Stimulated activated CD8-positive, alpha-beta memory T cell treated with anti-CD3 and anti-CD28 coated beads, Interleukin-2, amount 100 ng/mL, for 48 hours (primary cell): Measurements from ENCODE around the gene RGS18.
"Not testable (repeated sequence)": the region's sequence is repeated elsewhere in the genome, so short reads cannot be mapped to it uniquely, and the experiment has no call there.

Experiments
- DNase-seq, 2 donors: peaks; one replicate each; pipeline ENCODE4 v3.0.0-alpha.2; 2020; ENCODE audit warnings: low read depth in 2 of 2

The RGS18 gene, protein sequence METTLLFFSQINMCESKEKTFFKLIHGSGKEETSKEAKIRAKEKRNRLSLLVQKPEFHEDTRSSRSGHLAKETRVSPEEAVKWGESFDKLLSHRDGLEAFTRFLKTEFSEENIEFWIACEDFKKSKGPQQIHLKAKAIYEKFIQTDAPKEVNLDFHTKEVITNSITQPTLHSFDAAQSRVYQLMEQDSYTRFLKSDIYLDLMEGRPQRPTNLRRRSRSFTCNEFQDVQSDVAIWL

DNA sequence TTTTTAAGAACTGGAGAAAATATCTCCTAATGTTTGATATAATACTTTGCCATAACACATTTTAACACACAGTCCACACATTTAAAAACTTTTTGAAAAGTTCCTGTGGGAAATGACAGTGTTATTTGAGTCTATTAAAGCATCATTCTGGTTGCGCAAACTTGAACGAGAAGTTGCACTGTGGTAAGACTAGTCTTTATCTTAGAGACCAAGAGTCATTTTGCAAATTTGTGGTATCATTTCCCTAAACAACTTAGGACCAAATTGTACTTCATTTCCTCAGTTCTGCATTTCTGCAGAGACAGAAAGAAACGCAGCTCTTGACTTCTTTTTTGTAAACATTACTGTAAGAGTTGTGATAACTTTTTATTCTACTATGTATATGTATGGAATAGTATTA, at the start of gene RGS18:
Gene RGS18, plus strand, starts transcription at position 282 of the 400 bp plus-strand sequence. CDS start 176 bp downstream, outside the sequence.
- no peak for DNase-seq

DNA sequence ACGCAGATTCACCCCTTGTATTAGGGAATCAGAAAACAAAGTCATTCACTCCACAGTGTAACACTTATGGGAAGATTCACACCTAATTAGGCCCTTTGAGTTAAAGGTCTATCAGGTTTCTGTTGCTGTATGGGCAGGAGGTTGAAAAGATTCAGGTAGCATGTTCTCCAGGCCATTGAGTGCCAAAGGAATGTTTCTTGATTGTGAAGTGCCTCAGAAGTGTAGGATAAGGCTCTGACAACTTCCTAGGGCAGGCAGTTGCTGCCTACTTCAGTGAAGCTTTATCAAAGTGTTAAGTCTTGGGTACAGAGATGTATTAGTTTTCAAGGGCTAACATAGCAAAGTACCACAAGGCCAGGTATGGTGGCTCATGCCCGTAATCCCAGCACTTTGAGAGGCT, 48.7 kb upstream of the RGS18 start:
- no peak for DNase-seq

DNA sequence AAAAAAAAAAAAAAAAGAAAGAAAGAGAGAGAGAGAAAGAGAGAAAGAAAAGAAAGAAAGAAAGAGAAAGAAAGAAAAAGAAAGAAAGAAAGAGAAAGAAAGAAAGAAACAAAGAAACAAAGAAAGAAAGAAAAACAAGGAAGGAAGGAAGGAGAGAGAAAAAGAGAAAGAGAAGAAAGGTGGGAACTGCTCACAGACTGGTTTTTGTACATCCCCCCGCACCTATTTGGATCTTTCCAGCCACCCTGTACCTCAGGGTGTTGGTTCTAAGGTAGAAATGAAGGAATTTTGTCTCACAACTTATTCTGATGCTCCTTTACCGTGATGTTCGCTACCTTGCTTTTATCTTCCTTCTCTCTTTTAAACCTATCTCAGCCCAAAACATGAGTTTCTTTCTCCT, 43.3 kb upstream of the RGS18 start:
- no peak for DNase-seq

DNA sequence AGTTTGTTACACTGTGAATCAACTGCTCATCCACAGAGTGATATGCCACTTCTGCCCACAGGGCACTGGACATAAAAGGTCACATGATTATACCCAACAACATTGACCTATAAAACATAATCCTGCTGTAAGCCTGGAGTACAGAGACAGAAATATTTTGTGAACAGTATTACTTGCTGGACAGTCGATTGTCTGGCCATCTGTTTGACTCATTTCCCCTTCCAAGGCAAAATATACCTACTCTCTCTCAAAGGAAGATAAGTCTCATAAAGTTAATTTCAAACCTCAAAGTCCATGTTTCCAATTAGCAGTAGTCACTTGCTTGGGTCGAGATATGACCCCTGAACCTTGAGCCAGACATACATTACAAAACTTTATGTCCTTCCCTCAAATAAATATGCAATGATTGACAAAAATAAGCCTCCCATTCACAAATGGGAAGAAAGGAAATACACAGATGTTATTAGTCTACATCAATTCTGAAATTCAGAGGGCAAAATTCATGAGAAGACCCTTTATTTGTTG, 39.3 kb upstream of the RGS18 start:
- DNase-seq = no peak

DNA sequence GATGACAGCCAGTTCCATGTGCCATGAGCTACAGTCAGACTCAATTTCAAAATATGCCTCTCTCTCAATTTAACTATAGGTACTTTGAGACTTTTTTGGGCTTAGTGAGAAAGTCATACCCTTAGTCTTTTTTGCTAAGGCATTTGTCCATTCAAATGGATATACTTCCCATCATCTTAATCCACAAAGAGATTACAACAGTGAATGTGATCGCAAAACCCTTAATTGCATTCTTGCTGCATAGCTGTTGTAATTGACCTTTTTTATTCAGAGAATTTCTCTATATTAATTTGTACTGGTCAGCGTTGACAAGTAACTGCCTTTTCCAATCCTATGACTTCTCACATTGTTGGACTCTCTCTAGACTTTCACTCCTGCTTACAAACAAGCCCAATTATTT, 38.6 kb upstream of the RGS18 start:
- DNase-seq = no peak

DNA sequence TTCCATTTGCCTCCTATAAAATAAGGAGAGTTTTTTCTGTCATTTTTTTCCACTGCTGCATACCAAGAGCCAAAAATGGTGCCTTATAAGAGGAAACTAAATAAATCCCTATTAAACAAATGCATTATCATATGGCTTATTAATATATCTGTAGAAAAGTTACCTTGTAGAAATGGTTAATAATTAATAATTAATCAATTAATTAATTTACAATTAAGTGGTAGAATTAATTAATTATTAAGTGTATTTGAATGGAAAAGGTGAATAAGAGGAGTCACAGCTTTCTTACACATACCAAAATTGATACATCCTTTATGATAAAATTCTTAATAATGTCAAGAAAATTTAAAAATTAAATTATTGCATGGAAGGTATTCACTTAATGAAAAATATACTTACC, 35.6 kb upstream of the RGS18 start:
- DNase-seq = no peak

DNA sequence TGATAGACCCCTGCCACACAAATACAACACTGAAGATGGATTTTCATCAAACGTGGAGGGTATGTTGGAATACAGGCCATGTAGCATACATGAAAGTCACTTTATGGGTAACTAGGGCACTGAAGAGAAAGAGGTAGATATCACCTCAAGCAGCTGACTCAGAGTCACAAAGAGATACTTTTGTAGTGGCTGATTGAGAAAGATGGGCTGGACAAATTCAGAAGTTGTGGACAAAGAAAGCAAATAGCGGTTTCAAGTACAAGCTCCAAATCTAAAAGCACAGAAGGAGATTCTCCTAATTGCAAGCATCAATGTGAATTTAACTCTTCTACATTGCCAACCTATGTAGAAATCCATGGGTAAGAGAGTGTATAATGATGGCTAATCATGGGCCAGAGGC, 35.0 kb upstream of the RGS18 start:
- no peak for DNase-seq

DNA sequence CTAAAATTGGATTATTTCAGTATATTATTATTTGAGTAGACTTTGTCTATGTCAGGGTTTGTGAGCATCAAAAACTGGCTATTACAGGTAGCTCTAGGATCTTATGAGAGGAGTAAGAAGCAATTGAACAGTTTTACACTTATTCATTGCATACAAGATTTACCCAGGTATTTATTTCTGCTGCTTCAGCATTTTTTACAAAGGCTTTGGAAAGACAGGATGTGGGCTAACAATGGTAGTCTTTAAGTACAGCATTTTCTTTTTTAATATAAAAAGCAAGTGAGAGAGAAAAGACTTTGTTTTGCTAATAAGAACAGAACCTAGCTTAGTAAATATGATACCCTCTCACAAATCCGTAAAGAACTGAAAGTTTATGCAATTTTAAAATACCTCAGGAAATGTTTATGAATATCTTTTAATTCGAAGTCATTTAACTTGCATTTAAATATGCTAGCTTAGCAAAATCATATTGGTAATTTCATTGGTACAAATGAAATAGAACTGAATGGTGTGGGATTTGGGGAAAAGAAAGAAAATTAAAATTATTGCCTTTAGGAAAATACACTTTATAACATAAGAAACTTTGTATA, 32.1 kb upstream of the RGS18 start:
- DNase-seq = no peak

DNA sequence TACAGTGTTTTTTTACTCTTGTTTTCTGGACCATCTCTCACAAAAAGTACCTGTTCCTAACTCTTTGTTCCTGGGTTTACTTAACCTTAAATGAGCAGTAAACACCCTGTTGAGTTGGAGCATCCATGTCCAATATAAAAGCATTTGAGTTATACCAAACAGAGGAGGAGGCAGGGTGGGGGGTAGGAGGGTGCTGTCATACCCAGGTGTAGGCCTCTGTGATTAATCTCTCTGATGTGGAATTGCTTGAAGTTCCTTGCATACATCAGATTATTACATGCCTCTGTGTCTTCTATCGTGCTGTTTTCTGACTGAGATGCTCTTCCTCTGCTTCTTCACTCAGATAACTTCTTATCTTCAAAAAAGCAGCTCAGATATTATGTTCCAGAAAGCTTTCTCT, 28.1 kb upstream of the RGS18 start:
- DNase-seq = no peak

DNA sequence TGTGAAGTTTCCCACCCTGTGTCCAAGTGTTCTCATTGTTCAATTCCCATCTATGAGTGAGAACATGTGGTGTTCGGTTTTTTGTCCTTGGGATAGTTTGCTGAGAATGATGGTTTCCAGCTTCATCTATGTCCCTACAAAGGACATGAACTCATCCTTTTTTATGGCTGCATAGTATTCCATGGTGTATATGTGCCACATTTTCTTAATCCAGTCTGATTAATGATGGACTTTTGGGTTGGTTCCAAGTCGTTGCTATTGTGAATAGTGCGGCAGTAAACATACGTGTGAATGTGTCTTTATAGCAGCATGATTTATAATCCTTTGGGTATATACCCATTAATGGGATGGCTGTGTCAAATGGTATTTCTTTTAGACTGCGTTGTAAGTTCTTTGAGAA, 27.4 kb upstream of the RGS18 start:
- not testable (repeated sequence) for DNase-seq

DNA sequence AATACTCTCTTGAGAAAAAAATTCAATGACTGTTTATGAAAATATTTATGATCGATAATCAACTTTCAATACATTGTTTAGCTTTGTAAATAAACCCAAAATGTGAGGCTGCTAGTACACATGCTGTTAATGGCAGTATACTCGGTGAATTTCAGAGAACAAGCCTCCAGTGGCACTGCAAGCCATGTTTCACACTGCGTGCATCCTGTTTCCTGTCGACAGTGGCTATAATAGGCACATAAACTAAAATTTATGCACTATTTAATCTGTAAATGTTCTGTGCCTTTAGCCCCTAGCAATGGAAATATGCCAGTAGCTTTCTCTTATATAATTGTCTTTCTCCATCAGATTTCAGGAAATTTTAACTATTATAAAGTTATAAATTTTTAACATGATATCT, 26.3 kb upstream of the RGS18 start:
- no peak for DNase-seq

DNA sequence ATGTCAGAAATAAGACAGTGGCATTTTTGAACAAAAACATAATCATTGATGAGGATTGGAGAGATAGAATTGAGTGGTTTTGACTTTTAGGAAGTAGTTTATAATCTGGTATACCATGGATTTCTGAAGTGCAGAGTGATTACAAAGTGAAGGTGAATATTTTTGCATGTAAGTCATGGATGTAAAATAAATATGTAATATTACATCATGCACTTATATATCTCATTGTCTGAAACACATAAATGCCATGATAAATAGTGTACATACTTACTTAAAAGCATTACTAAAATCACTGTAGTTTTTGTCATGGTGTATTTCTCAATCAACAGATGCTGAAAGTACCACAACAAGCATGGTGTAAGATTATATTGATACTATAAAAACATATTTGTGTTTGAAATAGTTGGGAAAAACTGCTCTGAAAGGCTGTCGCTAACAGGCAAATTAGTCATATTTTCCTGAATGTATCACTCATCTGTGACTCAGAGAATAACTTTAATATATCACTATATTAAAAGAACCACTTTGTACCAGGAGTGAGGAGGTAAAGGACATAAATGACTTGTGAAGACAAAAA, 24.8 kb upstream of the RGS18 start:
- DNase-seq = no peak

DNA sequence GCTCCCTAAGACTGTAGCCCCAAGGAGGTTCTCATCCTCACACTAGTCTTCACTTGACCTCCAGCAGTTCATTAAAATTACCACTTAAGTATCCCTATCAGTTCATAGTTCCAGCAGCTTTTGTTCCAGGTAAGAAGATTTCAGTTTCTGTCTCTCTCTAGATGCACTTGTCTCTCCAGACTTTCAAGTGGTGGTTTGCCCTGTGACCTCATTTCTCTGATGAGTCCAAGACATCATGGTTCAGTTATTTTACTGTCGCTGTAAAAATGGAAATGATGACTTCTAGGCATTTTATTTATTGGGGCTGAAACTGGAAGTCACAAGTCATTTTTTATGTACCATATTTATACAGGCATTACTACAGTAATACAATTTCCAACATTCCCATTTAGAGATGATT, 17.9 kb upstream of the RGS18 start:
- no peak for DNase-seq

DNA sequence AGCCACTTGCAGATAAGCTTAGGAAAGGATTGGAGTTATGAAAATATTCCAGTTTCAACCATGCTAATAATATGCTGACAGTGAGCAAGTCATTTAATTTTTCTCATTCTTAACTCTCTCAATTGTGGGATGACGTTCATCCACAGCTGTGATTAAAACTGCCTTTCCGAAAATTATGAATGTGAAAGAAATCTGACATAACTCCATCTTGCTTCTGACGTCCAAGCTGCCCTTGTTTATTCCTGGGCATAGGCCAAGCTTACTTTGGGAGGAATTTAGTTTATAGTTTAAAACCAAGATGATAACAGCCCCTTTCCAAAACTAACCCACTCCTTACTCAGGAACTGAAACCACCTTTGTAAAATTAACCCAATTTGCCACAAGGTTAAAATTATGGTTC, 11.0 kb upstream of the RGS18 start:
- DNase-seq = no peak

DNA sequence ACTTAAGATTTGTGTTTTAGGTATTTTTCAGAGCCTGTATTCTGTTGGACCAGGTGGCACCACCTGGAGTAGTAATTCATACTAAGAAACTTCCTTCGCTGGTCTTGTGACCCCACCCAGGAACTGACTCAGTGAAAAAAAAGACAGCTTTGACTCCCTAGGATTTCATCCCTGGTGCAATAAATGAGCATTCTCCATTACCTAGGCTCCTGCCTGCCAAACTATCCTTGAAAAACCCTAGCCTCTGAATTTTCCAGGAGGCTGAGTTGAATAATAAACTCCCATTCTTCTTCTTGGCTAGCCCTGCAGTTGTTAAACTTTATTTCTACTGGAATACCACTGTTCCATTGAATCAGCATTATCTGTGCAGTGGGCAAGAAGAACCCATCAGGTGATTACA, 10.6 kb upstream of the RGS18 start:
- DNase-seq = no peak

DNA sequence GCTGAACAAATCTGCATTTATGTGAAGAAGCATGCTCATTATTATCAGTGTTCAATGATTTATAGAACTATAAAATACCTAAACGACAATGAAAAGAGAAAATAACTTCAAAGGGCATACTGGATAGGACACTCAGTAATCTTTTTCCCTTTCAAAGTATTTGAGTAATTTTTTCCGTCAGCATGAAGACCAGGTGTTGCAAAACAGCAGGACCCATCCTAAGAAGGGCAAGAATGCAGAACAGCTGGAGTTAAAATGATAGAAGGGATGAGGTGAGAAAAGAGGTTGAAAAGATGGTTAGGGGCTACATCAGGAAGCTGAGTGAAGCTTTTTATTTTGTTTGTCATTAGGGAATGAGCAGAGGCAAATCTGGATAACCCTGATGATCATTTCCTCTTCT, 7.1 kb upstream of the RGS18 start:
- DNase-seq = no peak

DNA sequence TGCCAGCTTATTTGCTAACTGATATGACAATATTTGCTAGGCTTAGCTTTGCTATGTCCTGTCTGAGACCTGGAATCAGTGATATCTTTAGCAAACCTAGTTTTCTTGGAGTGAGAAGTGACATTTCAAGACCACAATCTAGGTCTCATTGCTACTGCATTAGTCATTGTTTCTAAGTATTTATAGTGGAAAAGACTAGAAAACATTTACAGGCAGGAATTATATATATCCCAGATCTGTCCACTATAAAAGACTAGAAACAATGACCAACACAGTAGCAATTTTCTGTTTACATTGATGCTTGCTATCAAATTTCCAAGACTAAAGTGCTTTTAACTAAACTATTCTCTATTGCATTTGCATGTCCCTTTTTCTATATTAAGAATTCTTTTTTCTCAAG, 5.0 kb upstream of the RGS18 start:
- no peak for DNase-seq

DNA sequence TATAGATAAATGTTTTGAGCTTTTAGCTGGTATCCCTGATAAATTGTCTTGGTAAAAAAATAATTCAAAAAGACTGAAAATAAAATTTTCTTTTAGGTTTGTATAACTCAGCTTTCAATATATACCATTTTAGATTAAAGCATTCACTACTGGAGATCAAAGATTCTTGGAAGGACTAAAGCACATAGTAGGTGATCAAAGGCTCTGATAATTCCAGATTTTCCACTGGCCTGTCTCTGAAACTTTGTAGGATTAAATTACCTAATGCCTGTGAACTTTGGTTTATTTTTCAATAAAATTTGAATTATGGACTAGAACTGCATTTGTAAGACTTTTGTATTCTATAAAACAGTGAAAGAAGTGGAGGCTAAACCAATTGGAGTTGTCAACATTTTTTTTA, 1.2 kb upstream of the RGS18 start:
- DNase-seq = no peak

DNA sequence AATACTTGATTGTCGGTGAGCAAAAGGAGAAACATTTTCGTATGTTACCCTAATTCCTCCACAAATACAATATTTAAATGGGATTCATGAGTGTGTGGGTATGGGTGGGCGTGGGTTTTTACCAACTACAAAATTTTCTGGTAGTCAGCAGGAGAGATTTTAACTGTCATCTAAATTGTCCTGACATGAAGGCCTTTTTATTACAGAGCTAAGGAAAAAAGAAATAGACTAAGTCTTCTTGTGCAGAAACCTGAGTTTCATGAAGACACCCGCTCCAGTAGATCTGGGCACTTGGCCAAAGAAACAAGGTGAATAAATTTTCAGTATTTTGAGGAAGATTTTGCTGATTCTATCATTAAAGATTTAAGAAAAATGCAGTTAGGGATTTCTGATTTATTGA, 752 bp downstream of the RGS18 start:
- no peak for DNase-seq

DNA sequence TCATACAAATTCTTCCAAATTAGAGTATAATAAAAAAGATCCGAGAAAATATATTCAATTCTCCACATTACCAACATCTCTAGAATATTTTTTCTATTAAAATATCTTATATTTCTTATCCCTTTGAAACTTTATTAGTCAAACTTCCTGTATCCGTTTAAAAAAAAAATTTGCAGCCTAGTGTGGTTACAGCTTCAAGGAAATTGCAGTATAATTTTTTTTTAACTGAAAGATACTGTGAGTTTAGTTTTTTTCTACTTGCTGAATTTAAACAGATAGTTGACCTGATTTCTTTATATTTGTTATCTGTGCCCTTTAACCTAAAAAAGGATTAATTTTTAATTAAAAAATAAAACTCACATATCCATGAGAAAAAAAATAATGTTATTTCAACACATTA, 1.5 kb downstream of the RGS18 start:
- DNase-seq = no peak

DNA sequence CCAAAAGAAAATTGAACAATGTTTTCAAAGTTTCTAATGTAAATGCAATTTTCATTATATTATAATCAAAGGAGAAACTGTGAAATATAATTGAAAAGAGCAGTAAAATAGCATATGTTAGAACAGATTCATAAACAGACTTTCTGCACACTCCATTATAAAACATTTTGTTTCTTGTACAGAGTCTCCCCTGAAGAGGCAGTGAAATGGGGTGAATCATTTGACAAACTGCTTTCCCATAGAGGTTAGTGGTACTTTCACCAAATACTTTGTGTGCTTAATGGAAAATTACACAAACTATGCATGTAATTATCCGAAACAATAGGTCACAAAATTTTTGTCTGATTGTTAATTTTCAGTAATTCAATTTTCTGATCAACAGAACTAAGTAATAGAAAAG, 1.9 kb downstream of the RGS18 start:
- no peak for DNase-seq

DNA sequence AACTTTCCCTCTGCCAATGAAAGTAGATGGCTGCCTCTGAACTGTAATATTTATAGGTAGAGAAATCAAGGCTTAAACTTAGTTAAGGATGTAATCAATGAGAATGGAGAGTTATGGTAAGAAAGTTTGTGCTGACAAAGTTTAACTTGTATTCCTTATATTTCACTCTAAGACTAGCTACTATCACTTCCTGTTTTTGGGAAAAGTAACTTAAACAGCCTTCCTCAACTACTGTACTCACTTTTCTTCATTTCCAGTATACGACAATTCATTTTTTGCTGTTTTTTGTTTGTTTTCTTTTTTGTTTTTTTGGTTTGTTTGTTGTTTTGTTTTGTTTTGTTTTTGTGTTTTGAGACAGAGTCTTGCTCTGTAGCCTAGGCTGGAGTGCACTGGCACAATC, 3.7 kb downstream of the RGS18 start:
- DNase-seq = no peak

DNA sequence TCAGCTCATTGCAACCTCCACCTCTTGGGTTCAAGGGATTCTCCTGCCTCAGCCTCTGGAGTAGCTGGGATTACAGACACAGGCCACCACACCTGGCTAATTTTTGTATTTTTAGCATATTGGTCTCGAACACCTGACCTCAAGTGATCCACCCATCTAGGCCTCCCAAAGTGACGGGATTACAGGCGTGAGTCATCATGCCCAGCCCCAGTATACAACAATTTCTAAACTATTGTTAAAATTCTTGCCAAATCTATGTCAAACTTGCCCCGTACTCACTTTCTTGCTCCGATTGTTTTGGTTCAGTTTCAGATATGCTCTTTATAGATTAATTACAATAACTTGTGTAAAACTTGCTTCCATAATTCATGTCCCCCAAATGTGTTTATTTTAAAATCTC, 4.1 kb downstream of the RGS18 start:
- DNase-seq = no peak

DNA sequence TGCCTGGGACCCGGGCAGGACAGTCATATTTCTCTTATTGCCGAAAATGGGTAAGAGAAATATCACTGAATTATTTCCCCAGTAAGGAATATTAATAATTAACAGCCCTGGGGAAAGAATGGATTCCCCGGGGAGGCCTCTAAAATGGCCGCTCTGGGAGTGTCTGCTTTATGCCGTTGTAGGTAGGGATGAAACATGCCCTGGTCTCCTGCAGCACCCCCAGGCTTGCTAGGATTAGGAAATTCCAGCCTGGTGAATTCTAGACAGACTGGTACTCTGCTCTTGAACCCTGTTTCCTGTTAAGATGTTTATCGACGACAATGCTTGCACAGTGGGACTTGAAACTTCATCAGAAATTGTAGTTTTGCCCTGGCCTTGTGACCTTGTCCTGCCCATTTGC, 6.7 kb downstream of the RGS18 start:
- not testable (repeated sequence) for DNase-seq
